HepG2 (cell line): ENCODE data around the gene SESN1. TPM values are rescaled to one million over a fixed set of nuclear protein-coding genes. Genes with fewer than 3 reads are reported as not detected.

ENCODE experiments used
- ATAC-seq: fragments of 200-7000 bp; cut with Tn5 transposase; 3 replicates; pipeline ENCODE4 v1.9.1; 2020; ENCODE audit warnings: mild to moderate bottlenecking, moderate library complexity
- BruUV-seq: library from RNA; stranded (reverse); fragments of 400-500 nt; replicated peaks from 2 replicates; lab custom pipeline; 2021; lab: Mats Ljungman, UMichigan
- CTCF ChIA-PET: fragments of 300-600 bp; formaldehyde crosslinking; extraction: SDS; loops from one replicate; lab custom pipeline; 2021; ENCODE audit warnings: low total read pairs, inconsistent platforms, low intra/inter-chr PET ratio; lab: Yijun Ruan, JAX
- POLR2A ChIA-PET: fragments of 350-600 bp; sonication (Branson Sonifier 250); formaldehyde crosslinking; loops from one replicate; lab custom pipeline; 2020; ENCODE audit warnings: antibody characterized with exemption, inconsistent platforms; lab: Yijun Ruan, JAX
- DNase-seq: peaks from one replicate; pipeline ENCODE4 v3.0.0-alpha.2; 2015; ENCODE audit warnings: low spot score
- FAIRE-seq: peaks from 3 replicates; lab custom pipeline; 2011; peaks lifted over from hg19 to GRCh38; lab: Jason Lieb, UNC
- H2AFZ ChIP-seq: one replicate; pipeline ENCODE4 v1.6.1; 2011; ENCODE audit warnings: low read length, inconsistent platforms
- H3K27ac ChIP-seq: fragments of 300-600 bp; 3 replicates; pipeline ENCODE4 v1.8.0; 2011; ENCODE audit warnings: mixed run types, mild to moderate bottlenecking, mixed read lengths, low read length, inconsistent platforms; ENCODE audit not compliant: insufficient read depth; ENCODE audit errors: extremely low read length
- H3K27me3 ChIP-seq, 2 experiments: fragments of 200-600 bp in 1 of 2; 2 replicates in 1 of 2; 3 replicates in 1 of 2; pipeline versions ENCODE4 v1.6.0 to v1.8.0; 2011; ENCODE audit warnings: low read length in 2 of 2, mild to moderate bottlenecking in 2 of 2, moderate library complexity in 2 of 2, inconsistent platforms in 1 of 2; ENCODE audit not compliant: insufficient read depth in 2 of 2, control insufficient read depth in 1 of 2
- H3K36me3 ChIP-seq, 2 experiments: fragments of 200-600 bp in 1 of 2; replicated peaks in 1 of 2; 2 replicates in 1 of 2; 3 replicates in 1 of 2; pipeline versions ENCODE4 v1.5.1 to v1.8.0; 2011; ENCODE audit warnings: low read length in 2 of 2, inconsistent platforms in 1 of 2; ENCODE audit not compliant: insufficient read depth in 2 of 2, control insufficient read depth in 1 of 2
- H3K4me1 ChIP-seq: 2 replicates; pipeline ENCODE4 v1.5.1; 2012; ENCODE audit warnings: low read length, inconsistent platforms; ENCODE audit not compliant: insufficient read depth
- H3K4me2 ChIP-seq: 2 replicates; pipeline ENCODE4 v1.6.0; 2011; ENCODE audit warnings: low read depth, low read length, inconsistent platforms
- H3K4me3 ChIP-seq, 3 experiments: fragments of 200-600 bp in 1 of 3; sonication (generic), shearing (Covaris generic) in 1 of 3; replicated peaks in 1 of 3; 2 replicates each; pipeline ENCODE4 v1.5.1; 2011 to 2016; ENCODE audit warnings: low read length in 3 of 3, inconsistent platforms in 2 of 3, low read depth in 2 of 3, mild to moderate bottlenecking in 2 of 3, control low read depth in 1 of 3, mixed read lengths in 1 of 3; ENCODE audit not compliant: insufficient read depth in 1 of 3
- H3K79me2 ChIP-seq: one replicate; pipeline ENCODE4 v1.6.1; 2011; ENCODE audit warnings: low read length, inconsistent platforms; ENCODE audit not compliant: insufficient read depth
- H3K9ac ChIP-seq: 2 replicates; pipeline ENCODE4 v1.6.0; 2011; ENCODE audit warnings: mild to moderate bottlenecking, low read depth, low read length, inconsistent platforms; ENCODE audit not compliant: insufficient read depth
- H3K9me3 ChIP-seq: 2 replicates; pipeline ENCODE4 v1.5.1; 2012; ENCODE audit warnings: mild to moderate bottlenecking, low read length
- H4K20me1 ChIP-seq: 2 replicates; pipeline ENCODE4 v1.6.0; 2011; ENCODE audit warnings: inconsistent platforms, mild to moderate bottlenecking, low read length, moderate library complexity; ENCODE audit not compliant: insufficient read depth
- ATF7 ChIP-seq, 2 experiments: fragments of 450-650 bp in 1 of 2; sonication (generic) in 1 of 2; formaldehyde crosslinking in 1 of 2; IDR thresholded peaks; 2 replicates each; pipeline versions ENCODE4 v1.4.0 to v1.6.1; 2016 to 2020; ENCODE audit warnings: antibody characterized with exemption in 1 of 2, mild to moderate bottlenecking in 1 of 2, missing genetic modification reagents in 1 of 2
- CBFB ChIP-seq: sonication (generic); formaldehyde crosslinking; IDR thresholded peaks from 2 replicates; pipeline ENCODE4 v1.4.0; 2020; ENCODE audit warnings: missing genetic modification reagents
- DNMT3B ChIP-seq: conservative IDR thresholded peaks from 2 replicates; pipeline ENCODE4 v1.6.1; 2016; ENCODE audit warnings: missing biosample characterization, control low read depth
- FLYWCH1 ChIP-seq: sonication (generic); formaldehyde crosslinking; IDR thresholded peaks from 2 replicates; pipeline ENCODE4 v1.8.1; 2023; ENCODE audit warnings: mild to moderate bottlenecking, missing genetic modification reagents
- NCOA2 ChIP-seq: sonication (generic); formaldehyde crosslinking; IDR thresholded peaks from 2 replicates; pipeline ENCODE4 v1.8.0; 2022; ENCODE audit warnings: inconsistent platforms
- PAX8 ChIP-seq: sonication (generic); formaldehyde crosslinking; IDR thresholded peaks from 2 replicates; pipeline ENCODE4 v1.8.0; 2022; ENCODE audit warnings: mild to moderate bottlenecking, missing genetic modification reagents, borderline replicate concordance
- RFX5 ChIP-seq: IDR thresholded peaks from 2 replicates; pipeline ENCODE4 v1.6.1; 2011; ENCODE audit warnings: low read depth, low read length, improper control_type of control experiment
- SALL1 ChIP-seq: sonication (generic); formaldehyde crosslinking; IDR thresholded peaks from 2 replicates; pipeline ENCODE4 v1.8.0; 2022; ENCODE audit warnings: mild to moderate bottlenecking, missing genetic modification reagents
- SOX13 ChIP-seq, 3 experiments: fragments of 450-650 bp in 1 of 3; sonication (generic) in 1 of 3; formaldehyde crosslinking in 1 of 3; IDR thresholded peaks in 2 of 3; conservative IDR thresholded peaks in 1 of 3; 2 replicates each; pipeline versions ENCODE4 v1.5.0 to v1.6.1; 2016 to 2020; ENCODE audit warnings: antibody characterized with exemption in 1 of 3, mild to moderate bottlenecking in 1 of 3, missing compliant biosample characterization in 1 of 3, missing genetic modification reagents in 1 of 3, moderate library complexity in 1 of 3
- SOX5 ChIP-seq: IDR thresholded peaks from 2 replicates; pipeline ENCODE4 v1.6.1; 2016; ENCODE audit warnings: borderline replicate concordance
- ZBTB39 ChIP-seq: sonication (generic); formaldehyde crosslinking; IDR thresholded peaks from 2 replicates; pipeline ENCODE4 v1.5.0; 2020; ENCODE audit warnings: missing genetic modification reagents
- ZNF205 ChIP-seq: IDR thresholded peaks from 2 replicates; pipeline ENCODE4 v1.6.1; 2018; ENCODE audit warnings: missing biosample characterization, missing genetic modification reagents
- ZNF652 ChIP-seq: IDR thresholded peaks from 2 replicates; pipeline ENCODE4 v1.6.1; 2016; ENCODE audit warnings: low read depth, borderline replicate concordance
- WGBS: methylation state at CpG from one replicate; pipeline ENCODE4 v1.1.6; 2017; ENCODE audit warnings: low lambda C conversion rate; 5-methylcytosine and 5-hydroxymethylcytosine counted together
- in situ Hi-C: cut with HindIII; loops from 2 replicates; pipeline ENCODE4 v1.10.0; 2017; ENCODE audit warnings: low pct_unique_long_range_greater_than_20kb; ENCODE audit not compliant: extremely low pct_ligation_motif_present
- intact Hi-C: fragments of 100-400 bp; cut with micrococcal nuclease; formaldehyde crosslinking; loops from one replicate; pipeline ENCODE4 v1.10.0; 2022; ENCODE audit not compliant: unreplicated experiment
- polyA plus RNA-seq, 8 experiments: library from polyadenylated mRNA; depleted of rRNA in 3 of 8; stranded (reverse) in 7 of 8; unstranded in 1 of 8; fragments of >200 nt; fragmentation: Illumina TruSeq in 4 of 8; extraction: Trizol in 4 of 8; gene quantifications; 2 replicates each; pipeline versions ENCODE4 v1.2.1 to v1.2.3, GENCODE V29; 2011 to 2016; ENCODE audit warnings: low read depth in 4 of 8, missing spikeins in 1 of 8, mixed read lengths in 1 of 8; ENCODE audit not compliant: insufficient read depth in 1 of 8
- total RNA-seq, 5 experiments: library from RNA; depleted of rRNA; stranded (reverse); fragments of >200 nt; fragmentation: Illumina TruSeq; extraction: Trizol; gene quantifications; 2 replicates each; pipeline ENCODE4 v1.2.3, GENCODE V29; 2016; ENCODE audit warnings: low read depth in 1 of 5
- TF ChIP-seq, protein P1 (sequence below): sonication (generic); formaldehyde crosslinking; IDR thresholded peaks from 2 replicates; pipeline ENCODE4; 2020; ENCODE audit warnings: missing genetic modification reagents, mild to moderate bottlenecking, borderline replicate concordance

Gene SESN1
- total and polyA plus RNA-seq, 2 of the 13 experiments (the other 11 are each of a cell fraction or from before 2014, with no cell fraction given) = 24.9 to 44.7 TPM

DNA sequence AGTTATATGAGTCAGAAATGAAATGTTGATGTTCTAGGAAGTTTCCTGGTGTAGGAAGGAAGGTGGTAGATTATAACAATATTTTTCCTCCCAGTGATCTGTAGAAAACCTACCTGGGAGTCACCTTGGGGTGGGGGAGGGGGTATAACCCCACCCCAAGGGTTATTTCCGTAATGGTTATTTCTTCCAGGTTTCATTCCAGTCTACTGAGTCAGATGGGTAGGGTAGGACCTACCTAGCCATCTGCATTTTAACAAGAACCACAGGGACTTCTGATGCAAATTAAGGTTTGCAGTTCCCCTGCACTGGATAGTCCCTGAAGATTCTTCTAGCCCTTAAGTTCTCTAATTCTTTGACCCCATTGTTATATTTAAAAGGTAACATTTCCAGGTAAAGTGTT is 157.5 kb downstream of the SESN1 start:
- FAIRE-seq (no peak), DNase-seq (no peak), ATAC-seq (no peak)
- Histone ChIP-seq H2AFZ (no peak overlapping the region), H3K27ac (no peak overlapping the region), H3K4me1 (no peaks in the 10 kb centered on the region), H3K4me2 (no peak overlapping the region), H3K9me3 (no peaks in the 10 kb centered on the region), H3K36me3 (no peaks in the 10 kb centered on the region), H3K27me3 (no peaks in the 10 kb centered on the region; a peak in 1 of 5 replicates), H3K9ac (no peak overlapping the region), H4K20me1 (no peaks in the 10 kb centered on the region), H3K79me2 (no peaks in the 10 kb centered on the region), H3K4me3 (no peak overlapping the region)
- ChIA-PET POLR2A (no interaction called here), CTCF (no interaction called here)
- intact Hi-C loops = no loop called here
- WGBS = 11% methylated on average over 1 of the region's 1 CpG
- in situ Hi-C loops = no loop called here
- TF ChIP-seq ZNF205 (CRISPR knock-in tag) (no peak), ATF7 (IDR thresholded peaks at IDR 0.05) (no peak), ATF7 (CRISPR knock-in tag; IDR thresholded peaks at IDR 0.05) (no peak), PAX8 (CRISPR knock-in tag) (no peak), SALL1 (CRISPR knock-in tag) (no peak), CBFB (CRISPR knock-in tag) (no peak), SOX13 (IDR thresholded peaks at IDR 0.05) (no peak), SOX13 (CRISPR knock-in tag; conservative IDR thresholded peaks at IDR 0.05 in 1 of 2, IDR thresholded peaks at IDR 0.05 in 1 of 2) (no peak), SOX5 (CRISPR knock-in tag) (no peak), ZNF652 (no peak), FLYWCH1 (no peak), ZBTB39 (no peak), DNMT3B (CRISPR knock-in tag) (no peak), RFX5 (no peak), NCOA2 (CRISPR knock-in tag) (no peak)
- TF ChIP-seq, protein P1, sequence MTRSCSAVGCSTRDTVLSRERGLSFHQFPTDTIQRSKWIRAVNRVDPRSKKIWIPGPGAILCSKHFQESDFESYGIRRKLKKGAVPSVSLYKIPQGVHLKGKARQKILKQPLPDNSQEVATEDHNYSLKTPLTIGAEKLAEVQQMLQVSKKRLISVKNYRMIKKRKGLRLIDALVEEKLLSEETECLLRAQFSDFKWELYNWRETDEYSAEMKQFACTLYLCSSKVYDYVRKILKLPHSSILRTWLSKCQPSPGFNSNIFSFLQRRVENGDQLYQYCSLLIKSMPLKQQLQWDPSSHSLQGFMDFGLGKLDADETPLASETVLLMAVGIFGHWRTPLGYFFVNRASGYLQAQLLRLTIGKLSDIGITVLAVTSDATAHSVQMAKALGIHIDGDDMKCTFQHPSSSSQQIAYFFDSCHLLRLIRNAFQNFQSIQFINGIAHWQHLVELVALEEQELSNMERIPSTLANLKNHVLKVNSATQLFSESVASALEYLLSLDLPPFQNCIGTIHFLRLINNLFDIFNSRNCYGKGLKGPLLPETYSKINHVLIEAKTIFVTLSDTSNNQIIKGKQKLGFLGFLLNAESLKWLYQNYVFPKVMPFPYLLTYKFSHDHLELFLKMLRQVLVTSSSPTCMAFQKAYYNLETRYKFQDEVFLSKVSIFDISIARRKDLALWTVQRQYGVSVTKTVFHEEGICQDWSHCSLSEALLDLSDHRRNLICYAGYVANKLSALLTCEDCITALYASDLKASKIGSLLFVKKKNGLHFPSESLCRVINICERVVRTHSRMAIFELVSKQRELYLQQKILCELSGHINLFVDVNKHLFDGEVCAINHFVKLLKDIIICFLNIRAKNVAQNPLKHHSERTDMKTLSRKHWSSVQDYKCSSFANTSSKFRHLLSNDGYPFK = no peak
- no TSS peak for BruUV-seq
